ENCODE results near the gene SLX1A. TPM values are rescaled to one million over a fixed set of nuclear protein-coding genes. Genes with fewer than 3 reads are reported as not detected.
"Not testable (repeated sequence)": the region's sequence is repeated elsewhere in the genome, so short reads cannot be mapped to it uniquely, and the experiment has no call there.

SLX1A gene
- total RNA-seq, 1 donor from 2014 or later, result 25.2 TPM

DNA sequence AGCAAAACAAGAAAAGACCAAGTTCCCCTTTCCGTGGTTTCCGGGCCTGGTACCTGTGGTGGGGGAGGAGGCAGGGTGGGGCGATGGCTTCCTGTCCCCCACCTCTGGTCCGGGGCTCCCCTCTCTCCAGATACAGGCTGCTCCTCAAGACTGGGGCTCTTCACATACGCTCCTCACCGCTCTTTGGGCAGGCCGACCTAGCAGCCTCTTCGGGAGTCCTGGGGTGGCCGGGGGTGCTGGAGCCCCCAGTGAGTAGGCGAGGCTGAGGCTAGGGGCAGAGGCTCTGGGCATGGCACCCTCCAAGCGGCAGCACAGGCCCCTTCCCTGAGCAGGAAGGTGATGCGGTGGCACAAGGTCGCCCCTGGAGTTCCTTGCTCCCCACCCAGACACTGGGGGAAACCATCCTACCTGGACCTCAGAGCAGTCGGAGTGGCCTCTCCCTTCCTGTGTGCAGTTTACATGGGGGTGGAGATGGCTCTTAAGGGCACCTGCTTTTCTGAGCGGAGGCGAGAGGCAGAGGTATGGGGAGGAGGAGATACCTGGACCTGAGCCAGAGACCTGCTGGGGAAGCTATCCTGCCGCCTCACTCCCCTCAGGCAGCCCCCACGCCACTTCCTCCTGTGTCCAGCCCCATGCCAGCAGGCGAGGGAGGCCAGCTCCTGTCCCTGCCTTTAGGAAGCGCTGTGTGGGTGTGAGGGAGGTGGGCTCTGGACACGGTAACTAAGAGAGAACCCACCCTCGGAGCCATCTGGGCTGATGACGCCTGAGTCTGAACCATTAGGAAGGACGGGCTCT, 9.4 kb upstream of the SLX1A start:
- DNase-seq (ENCODE audit: low spot score), result no peak

DNA sequence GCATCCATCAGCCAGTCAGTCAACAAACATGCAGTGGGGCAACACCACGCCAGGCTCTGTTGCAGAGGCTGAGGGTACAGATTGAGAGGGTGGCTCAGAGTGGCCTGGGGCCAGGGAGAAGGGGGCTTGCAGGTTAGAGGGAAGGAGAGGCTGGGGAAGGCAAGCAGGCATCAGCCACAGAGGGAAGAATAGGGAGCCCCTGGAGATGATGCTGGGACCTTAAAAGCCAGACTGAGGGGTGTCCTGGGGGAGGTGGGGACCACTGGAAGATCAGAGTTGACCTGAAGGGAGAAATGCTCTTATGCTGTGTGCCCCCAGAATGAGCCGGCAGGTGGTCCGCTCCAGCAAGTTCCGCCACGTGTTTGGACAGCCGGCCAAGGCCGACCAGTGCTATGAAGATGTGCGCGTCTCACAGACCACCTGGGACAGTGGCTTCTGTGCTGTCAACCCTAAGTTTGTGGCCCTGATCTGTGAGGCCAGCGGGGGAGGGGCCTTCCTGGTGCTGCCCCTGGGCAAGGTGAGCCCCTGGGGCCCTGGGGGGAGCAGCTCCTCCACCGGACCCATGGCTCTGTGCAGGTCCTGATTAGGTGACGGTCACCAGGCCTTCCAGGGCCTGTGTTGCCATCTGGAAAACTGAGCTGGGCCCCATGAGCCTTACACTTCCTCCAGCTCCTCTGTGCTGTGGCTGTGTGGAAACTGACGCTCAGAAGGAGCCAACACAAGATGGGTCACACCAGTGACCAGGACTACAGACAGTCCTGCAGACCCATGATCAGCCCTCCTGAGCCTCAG, 8.6 kb upstream of the SLX1A start:
- no peak for DNase-seq (ENCODE audit: low spot score)

DNA sequence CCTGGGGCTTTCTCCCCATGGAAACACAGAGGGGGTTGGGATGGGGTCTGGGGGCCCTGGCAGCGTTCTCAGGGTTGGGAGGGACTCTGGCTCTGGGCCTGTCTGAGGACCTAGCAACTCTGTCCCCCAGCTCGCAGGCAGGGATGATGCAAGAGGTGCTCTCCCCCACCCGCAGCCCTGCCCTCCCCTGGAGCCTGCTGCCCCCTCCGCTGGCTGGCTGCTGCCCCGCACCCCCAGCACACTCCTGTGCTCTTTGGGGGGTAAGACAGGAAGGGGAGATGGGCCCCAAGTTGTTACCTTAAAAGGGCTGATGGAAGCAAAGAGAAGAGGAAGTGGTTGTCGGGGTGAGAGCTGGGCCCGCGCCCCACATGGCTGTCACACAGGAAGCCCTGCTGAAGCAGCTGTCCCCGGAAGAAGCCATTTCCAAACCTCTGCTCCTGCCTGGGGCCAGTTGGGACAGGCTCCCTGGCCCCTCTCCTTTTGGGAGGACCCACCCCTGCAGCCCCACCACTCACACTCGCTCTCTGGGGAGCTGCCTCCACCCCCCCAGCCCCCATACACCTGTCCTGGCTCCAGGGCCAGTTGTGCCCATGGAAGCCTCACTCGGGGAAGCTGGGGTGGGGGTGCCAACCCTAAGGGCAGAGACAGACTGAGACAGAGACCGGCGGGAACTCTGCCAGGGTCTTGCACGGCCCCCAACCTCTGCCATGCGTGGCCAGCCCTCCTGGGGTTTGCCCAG, 7.8 kb upstream of the SLX1A start:
- DNase-seq (ENCODE audit: low spot score), result no peak

DNA sequence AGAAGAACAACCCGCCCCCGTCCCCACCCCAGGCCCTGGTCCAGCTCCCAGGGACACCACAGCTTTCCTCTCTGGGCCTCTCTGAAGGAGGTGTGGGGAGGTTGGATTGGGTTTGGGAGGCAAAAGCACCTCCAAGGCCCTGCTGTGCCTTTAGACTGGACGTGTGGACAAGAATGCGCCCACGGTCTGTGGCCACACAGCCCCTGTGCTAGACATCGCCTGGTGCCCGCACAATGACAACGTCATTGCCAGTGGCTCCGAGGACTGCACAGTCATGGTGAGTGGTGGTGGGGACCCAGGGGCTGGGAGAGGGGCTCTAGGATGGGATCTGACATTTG, 7.3 kb upstream of the SLX1A start:
- DNase-seq (ENCODE audit: low spot score), result no peak

DNA sequence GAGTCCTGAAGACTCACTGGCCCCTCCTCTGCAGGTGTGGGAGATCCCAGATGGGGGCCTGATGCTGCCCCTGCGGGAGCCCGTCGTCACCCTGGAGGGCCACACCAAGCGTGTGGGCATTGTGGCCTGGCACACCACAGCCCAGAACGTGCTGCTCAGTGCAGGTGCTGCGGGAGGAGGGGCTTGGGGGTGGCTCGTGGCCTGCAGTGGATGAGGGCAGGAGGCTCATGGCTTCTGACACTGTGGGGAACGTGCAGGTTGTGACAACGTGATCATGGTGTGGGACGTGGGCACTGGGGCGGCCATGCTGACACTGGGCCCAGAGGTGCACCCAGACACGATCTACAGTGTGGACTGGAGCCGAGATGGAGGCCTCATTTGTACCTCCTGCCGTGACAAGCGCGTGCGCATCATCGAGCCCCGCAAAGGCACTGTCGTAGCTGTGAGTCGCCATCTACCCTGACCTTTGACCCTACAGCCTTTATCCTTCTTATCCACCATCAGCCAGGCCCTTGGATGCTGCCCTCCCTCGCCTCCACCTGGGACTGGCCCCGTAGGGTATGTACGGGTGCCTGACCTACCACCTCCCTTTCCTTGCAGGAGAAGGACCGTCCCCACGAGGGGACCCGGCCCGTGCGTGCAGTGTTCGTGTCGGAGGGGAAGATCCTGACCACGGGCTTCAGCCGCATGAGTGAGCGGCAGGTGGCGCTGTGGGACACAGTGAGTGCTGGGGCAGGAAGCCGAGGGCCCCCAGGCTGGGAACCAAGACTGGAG, 6.7 kb upstream of the SLX1A start:
- peak; percentile 92 for DNase-seq (ENCODE audit: low spot score)

DNA sequence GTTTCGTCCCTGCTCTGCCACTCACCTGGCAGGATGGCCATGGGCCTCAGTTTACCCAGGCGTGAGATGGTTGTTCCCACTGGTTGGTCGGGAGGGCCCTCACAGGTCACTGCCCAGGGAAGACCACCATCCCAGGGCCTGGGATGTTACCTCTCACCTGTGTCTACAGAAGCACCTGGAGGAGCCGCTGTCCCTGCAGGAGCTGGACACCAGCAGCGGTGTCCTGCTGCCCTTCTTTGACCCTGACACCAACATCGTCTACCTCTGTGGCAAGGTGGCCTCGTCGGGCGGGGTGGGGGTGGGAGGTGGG, 6.2 kb upstream of the SLX1A start:
- no peak for DNase-seq (ENCODE audit: low spot score)

DNA sequence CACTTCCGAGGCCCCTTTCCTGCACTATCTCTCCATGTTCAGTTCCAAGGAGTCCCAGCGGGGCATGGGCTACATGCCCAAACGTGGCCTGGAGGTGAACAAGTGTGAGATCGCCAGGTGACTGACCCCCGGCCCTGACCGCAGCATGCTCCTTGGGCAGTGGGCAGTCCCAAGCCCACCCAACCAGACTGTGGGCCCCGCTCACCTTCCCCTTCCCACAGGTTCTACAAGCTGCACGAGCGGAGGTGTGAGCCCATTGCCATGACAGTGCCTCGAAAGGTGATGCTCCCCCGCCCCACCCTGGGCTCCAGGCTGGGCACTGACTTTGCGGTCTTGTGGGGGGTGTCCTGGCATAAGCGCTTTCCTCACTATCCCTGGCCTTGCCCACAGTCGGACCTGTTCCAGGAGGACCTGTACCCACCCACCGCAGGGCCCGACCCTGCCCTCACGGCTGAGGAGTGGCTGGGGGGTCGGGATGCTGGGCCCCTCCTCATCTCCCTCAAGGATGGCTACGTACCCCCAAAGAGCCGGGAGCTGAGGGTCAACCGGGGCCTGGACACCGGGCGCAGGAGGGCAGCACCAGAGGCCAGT, 5.6 kb upstream of the SLX1A start:
- DNase-seq (ENCODE audit: low spot score), result no peak

DNA sequence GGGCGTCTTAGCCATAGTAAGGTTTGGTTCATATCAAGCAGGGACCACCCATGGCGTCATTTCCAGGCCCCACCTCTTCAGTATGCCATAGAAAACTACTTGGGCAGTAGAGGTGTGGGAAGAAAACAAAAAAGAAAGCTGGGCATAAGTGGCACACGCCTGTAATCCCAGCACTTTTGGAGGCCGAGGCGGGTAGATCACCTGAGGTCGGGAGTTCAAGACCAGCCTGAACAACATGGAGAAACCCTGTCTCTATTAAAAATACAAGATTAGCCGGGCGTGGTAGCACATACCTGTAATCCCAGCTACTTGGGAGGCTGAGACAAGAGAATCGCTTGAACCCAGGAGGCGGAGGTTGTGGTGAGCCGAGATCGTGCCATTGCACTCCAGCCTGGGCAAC, 2.5 kb upstream of the SLX1A start:
- DNase-seq (ENCODE audit: low spot score), result not testable (repeated sequence)

DNA sequence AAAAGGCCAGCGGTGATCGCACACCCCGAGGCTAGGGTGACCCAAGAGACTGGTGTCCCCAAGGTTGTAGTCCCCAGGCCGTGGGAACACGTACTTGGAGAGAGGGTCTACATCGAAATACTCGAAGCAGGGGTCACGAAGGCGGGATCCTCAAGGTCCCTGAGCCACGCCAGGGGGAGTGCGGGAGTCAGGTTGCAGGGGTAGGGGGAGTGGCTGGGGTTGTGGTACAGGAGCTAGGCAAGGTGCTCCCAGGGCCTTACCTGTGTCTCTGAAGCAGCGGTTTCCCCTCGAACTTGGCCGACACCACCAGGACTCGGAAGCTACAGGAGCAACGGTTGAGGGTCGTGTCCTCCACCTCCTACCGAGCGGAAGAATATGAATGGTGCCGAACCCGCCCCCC, 577 bp upstream of the SLX1A start:
- not testable (repeated sequence) for DNase-seq (ENCODE audit: low spot score)

DNA sequence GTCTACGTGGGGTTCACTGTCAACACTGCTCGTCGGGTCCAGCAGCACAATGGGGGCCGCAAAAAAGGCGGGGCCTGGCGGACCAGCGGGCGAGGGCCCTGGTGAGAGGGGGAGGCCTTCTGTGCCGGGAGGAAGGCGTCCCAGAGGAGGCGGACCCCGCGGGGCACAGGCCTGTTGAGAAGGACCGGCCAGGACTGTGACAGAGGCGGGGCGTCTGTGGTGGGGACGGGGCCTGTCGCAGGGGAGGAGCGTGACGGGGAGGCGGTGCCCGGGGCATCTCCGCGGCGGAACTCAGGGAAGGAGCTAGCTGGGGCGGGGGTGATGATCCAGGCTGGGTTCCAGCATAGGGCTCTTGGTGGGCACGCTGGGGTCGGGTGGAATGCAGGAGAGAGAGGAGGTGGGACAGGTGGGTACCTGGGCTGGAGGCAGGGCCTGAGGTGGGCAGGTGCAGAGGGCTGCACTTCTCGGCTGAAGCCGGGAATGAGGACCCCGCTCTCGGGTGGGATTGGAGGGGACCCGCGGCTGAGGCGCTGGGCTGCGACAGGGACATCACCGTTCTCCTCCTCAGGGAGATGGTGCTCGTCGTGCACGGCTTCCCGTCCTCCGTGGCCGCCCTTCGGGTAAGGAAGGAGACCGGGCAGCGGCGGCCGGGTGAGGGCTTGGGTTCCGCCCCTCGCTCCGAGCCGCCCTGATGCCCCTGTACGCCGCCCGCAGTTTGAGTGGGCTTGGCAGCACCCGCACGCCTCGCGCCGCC, 674 bp downstream of the SLX1A start:
- not testable (repeated sequence) for DNase-seq (ENCODE audit: low spot score)

DNA sequence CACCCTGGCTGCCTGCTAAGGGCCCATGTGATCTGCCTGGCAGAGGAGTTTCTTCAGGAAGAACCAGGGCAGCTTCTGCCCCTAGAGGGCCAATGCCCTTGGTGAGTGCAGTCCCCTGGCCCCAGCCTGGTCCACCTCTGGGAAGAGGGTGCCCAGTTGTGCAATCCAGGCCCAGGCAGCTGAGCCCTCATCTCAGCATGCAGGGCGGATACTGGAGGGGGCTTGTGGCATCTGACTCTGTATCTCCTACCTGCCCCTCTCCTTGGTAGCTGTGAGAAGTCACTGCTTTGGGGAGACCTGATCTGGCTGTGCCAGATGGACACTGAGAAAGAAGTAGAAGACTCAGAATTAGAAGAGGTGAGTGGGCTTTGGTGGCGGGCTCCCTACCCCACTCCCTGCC, 3.3 kb downstream of the SLX1A start:
- DNase-seq (ENCODE audit: low spot score), result not testable (repeated sequence)

DNA sequence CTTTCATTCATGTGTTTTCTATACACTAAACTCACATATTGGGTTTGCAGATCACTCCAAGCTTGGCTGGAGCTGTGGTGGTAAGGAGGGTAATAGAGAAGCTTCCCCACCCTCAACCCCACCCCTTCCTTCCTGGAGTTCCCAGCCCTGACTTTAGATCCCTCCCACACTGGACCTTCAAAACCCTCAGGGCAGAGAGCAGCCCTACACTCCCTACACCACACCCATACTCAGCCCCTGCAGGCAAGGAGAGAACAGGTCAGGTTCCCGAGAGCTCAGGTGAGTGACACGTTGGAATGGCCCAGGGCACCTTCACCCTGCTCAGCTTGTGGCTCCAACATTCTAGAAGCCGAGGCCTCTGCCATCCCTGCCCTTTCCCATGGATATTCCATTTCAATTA, 5.4 kb downstream of the SLX1A start, which contains the start of gene SULT1A3:
SULT1A3 (plus strand) TSS at position 207 of the 400 bp plus-strand sequence. CDS start 1,474 bp downstream, outside the sequence.
- not testable (repeated sequence) for DNase-seq (ENCODE audit: low spot score)

DNA sequence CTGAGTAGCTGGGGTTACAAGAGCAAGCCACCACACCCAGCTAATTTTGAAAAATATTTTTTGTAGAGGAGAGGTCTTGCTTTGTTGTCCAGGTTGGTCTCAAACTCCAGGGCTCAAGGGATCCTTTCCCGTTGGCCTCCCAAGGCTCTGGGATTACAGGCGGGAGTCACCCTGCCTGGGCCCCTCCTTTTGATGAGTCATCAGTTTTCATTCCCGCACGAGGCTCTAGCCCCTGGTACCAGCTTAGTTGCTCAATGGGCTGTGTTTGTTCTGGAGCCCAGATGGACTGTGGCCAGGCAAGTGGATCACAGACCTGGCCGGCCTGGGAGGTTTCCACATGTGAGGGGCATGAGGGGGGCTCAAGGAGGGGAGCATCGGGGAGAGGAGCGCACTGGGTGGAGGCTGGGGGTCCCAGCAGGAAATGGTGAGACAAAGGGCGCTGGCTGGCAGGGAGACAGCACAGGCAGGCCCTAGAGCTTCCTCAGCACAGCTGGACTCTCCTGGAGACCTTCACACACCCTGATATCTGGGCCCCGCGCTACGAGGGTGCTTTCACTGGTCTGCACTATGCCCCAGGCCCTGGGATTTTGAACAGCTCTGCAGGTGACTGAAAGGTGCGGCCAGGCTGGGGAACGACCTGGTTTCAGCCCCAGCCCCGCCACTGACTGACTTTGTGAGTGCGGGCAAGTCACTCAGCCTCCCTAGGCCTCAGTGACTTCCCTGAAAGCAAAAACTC, 6.1 kb downstream of the SLX1A start:
- DNase-seq (ENCODE audit: low spot score), result not testable (repeated sequence)

DNA sequence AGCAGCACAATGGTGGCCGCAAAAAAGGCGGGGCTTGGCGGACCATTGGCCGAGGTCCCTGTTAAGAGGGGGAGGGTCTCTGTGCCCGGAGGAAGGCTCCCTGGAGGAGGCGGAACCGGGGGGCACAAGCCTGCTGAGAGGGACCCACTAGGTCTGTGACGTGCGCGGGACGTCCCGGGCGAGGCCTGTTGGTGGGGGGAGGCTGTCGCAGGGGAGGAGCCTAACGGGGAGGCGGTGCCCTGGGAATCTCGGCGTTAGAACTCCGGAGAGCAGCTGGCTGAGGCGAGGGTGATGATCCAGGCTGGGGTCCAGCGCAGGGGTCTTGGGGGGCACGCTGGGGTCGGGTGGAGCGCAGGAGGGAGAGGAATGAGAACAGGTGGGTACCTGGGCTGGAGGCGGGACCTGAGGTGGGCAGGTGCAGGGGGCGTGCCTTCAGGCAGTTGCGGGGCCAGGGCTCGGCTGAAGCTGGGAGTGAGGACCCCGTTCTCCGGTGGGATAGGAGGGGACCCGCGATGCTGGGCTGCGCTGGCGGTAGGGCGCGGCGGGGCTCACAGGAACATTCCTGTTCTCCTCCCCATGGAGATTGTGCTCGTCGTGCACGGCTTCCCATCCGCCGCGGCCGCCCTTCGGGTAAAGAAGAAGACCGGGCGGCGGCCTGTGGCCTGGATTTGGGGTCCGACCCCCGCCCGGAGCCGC, 12.0 kb downstream of the SLX1A start:
- DNase-seq (ENCODE audit: low spot score), result peak; percentile 57

DNA sequence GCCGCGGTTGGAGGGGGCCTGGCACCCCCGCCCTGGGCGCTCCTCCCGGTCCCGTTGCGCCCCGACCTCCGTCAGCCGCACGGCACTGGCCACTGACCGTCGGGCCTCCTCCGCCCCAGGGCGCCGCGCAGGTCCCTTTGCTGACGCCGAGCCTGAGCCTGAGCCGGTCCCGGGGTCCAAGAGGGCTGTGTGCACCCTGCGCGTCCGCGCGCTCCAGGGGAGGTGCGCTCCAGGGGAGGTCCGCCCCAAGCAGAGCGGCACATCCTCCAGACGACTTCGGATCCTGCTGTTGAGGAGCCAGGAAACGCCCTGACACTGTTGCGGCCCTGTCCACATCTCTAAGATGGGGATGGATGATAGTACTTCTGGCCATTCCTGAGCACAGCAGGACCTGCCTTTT, 12.6 kb downstream of the SLX1A start:
- not testable (repeated sequence) for DNase-seq (ENCODE audit: low spot score)

DNA sequence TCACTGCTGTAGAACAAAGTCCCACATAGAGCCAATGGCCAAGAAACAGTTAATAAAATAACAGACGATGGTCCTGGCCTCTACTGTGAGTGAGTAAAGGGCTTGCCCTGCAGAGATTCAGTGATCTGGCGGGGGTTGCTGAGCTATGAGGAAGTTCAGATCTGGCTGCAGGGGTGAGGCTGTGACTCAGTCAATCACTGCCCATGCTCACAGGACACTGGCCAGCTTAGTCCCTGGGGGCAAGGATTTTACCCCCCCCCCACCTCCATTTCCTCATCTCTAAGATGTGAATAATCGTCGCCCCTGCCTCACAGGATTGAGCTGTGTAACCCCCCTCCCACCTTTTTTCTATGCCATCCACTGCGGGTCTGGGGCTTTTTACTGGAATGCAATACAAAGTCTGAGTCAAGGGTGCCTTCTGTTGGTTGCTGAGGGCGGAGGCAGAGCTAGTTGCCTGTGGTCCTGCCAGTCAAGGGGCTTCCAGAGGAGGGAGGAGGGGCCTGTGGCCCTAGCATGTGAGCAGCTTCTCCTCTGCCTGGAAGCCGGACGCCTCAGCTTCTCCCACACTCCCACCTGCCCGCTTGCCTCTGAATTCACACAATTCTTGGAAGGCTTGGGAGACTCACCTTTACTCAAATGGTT, 13.5 kb downstream of the SLX1A start:
- DNase-seq (ENCODE audit: low spot score), result peak; percentile 26

DNA sequence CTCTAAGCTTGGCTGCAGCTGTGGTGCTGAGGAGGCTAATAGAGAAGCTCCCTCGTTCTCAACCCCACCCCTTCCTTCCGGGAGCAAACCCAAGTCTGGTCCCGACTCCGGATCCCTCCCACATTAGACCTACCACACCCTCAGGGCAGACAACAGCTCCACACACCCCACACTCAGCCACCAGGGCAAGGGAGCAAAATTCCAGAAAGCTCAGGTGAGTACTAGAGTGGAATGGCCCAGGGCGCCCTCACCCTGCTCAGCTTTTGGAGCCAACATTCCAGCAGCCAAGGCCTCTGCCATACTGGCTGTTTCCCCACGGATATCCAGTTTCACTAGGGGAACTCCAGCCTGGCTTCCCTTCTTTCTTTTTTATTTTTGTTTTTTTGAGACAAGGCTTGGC, 15.4 kb downstream of the SLX1A start:
- DNase-seq (ENCODE audit: low spot score), result not testable (repeated sequence)

DNA sequence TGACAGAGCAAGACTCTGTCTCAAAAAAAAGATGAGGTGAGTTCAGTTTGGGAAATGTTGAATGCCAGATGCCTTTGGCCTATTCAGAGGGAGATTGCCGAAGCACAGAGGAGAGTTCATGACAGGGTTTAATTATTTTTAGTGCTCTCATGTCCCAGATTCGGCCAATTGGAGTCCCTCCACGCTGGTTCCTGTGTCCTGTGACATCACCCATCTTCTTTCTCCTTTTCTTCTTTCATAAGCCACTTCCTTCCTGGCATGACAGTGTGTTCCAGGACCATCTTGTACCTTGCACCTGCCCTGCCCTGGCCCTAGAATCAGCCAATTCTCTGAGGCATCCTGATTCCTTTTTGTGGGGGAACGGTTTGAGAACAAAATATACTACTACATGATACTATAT, 17.7 kb downstream of the SLX1A start:
- not testable (repeated sequence) for DNase-seq (ENCODE audit: low spot score)

Data from mesenteric fat pad (tissue), 1 donor.